ENCODE results near the gene SPTAN1. TPM values are rescaled to one million over a fixed set of nuclear protein-coding genes. Genes with fewer than 3 reads are reported as not detected.

Gene SPTAN1
- total and polyA plus RNA-seq, 2 experiments from 2014 or later: 108 to 195 TPM

DNA sequence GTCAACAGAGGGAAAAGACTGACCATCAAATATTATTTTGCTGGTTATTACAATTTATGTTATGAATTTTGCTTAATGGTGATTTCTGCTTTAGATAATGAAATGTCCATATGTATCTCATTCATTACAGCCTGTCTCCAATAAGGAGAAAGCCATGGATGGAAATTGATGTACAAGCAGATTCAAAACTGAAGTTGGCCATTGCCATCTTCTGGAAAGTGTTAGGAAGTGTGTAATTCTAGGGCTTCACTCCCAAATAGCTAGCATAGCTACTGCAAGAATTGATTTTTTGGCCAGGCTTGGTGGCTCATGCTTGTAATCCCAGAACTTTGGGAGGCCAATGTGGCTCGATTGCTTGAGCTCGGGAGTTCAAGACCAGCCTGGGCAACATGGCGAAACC lies 58.5 kb downstream of the SPTAN1 start:
- Histone ChIP-seq H3K9me2 (ENCODE audit: insufficient read depth) (no peaks in the 10 kb centered on the region), H3K79me2 (replicated peaks; ENCODE audit: insufficient read depth) (no peaks in the 10 kb centered on the region), H3K4me1 (ENCODE audit: insufficient read depth) (no peaks in the 10 kb centered on the region), H3F3A (replicated peaks; ENCODE audit: low read depth) (peaks cover 22% of the 10 kb centered on the region), H3K36me3 (ENCODE audit: insufficient read depth) (peaks cover 83% of the 10 kb centered on the region), H3K4me3 (no peak overlapping the region), H2AFZ (no peak overlapping the region), H4K20me1 (replicated peaks; ENCODE audit: insufficient read depth) (no peaks in the 10 kb centered on the region; the same call in none of the 2 replicates), H3K27me3 (ENCODE audit: insufficient read depth) (no peaks in the 10 kb centered on the region), H3K4me2 (no peak overlapping the region), H3K27ac (ENCODE audit: low read depth) (no peak overlapping the region)
- no peak overlapping the region for H3K4me3 Mint-ChIP-seq
- ATAC-seq (no peak), DNase-seq (ENCODE audit: low spot score) (no peak)
- peaks cover 80% of the 10 kb centered on the region for H3K36me3 Mint-ChIP-seq (ENCODE audit: low read depth)
- no peaks in the 10 kb centered on the region for H3K9me3 Mint-ChIP-seq
- H3K4me1 Mint-ChIP-seq: no peaks in the 10 kb centered on the region
- H3K27ac Mint-ChIP-seq: no peak overlapping the region
- TF ChIP-seq CREB1 (CRISPR knock-in tag; IDR thresholded peaks at IDR 0.05; ENCODE audit: low read depth) (no peak), STAT1 (IDR thresholded peaks at IDR 0.05; ENCODE audit: unreplicated experiment) (no peak), REST (IDR thresholded peaks at IDR 0.05; ENCODE audit: unreplicated experiment) (no peak), NANOG (IDR thresholded peaks at IDR 0.05; ENCODE audit: borderline replicate concordance) (no peak), ZNF462 (CRISPR knock-in tag; IDR thresholded peaks at IDR 0.05) (no peak), ETS1 (IDR thresholded peaks at IDR 0.05) (no peak), POLR2AphosphoS5 (IDR thresholded peaks at IDR 0.05; ENCODE audit: low read depth) (no peak), ZNF331 (CRISPR knock-in tag; IDR thresholded peaks at IDR 0.05; ENCODE audit: low read depth) (no peak), ZNF114 (CRISPR knock-in tag; IDR thresholded peaks at IDR 0.05) (no peak), EZH2phosphoT487 (IDR thresholded peaks at IDR 0.05; ENCODE audit: unreplicated experiment) (no peak), EZH2 (IDR thresholded peaks at IDR 0.05; ENCODE audit: low read depth, unreplicated experiment) (no peak), JUNB (IDR thresholded peaks at IDR 0.05; ENCODE audit: unreplicated experiment) (no peak)
- TF ChIP-seq, protein P1, sequence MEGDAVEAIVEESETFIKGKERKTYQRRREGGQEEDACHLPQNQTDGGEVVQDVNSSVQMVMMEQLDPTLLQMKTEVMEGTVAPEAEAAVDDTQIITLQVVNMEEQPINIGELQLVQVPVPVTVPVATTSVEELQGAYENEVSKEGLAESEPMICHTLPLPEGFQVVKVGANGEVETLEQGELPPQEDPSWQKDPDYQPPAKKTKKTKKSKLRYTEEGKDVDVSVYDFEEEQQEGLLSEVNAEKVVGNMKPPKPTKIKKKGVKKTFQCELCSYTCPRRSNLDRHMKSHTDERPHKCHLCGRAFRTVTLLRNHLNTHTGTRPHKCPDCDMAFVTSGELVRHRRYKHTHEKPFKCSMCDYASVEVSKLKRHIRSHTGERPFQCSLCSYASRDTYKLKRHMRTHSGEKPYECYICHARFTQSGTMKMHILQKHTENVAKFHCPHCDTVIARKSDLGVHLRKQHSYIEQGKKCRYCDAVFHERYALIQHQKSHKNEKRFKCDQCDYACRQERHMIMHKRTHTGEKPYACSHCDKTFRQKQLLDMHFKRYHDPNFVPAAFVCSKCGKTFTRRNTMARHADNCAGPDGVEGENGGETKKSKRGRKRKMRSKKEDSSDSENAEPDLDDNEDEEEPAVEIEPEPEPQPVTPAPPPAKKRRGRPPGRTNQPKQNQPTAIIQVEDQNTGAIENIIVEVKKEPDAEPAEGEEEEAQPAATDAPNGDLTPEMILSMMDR (conservative IDR thresholded peaks at IDR 0.05; ENCODE audit: low read depth in 2 of 2): no peak
- no peaks in the 10 kb centered on the region for H3K27me3 Mint-ChIP-seq (ENCODE audit: insufficient read depth, low read depth, poor library complexity)
